Thymus (tissue), 11 donors: ENCODE results near the gene MAN2C1. TPM values are rescaled to one million over a fixed set of nuclear protein-coding genes. Genes with fewer than 3 reads are reported as not detected.

Source experiments
- DNase-seq, 9 donors: peaks; one replicate each; pipeline ENCODE4 v3.0.0-alpha.2; 2013; ENCODE audit warnings: low spot score in 9 of 9, low read depth in 6 of 9, missing footprints in 1 of 9
- H3K27ac ChIP-seq, 2 donors: one replicate each; pipeline ENCODE4 v1.5.1; 2013; ENCODE audit warnings: control low read depth in 1 of 2, low read depth in 1 of 2, low read length in 1 of 2, mild to moderate bottlenecking in 1 of 2, moderate library complexity in 1 of 2
- H3K27me3 ChIP-seq, 2 donors: one replicate each; pipeline ENCODE4 v1.5.1; 2013; ENCODE audit warnings: low read length in 1 of 2; ENCODE audit not compliant: control insufficient read depth in 2 of 2, insufficient read depth in 1 of 2
- H3K36me3 ChIP-seq, 2 donors: one replicate each; pipeline ENCODE4 v1.5.1; 2013; ENCODE audit warnings: low read length in 1 of 2, mild to moderate bottlenecking in 1 of 2, moderate library complexity in 1 of 2; ENCODE audit not compliant: control insufficient read depth in 2 of 2, insufficient read depth in 2 of 2
- H3K4me1 ChIP-seq, 2 donors: one replicate each; pipeline ENCODE4 v1.5.1; 2013; ENCODE audit warnings: low read length in 2 of 2; ENCODE audit not compliant: control insufficient read depth in 2 of 2, insufficient read depth in 2 of 2
- H3K4me3 ChIP-seq, 2 donors: one replicate each; pipeline ENCODE4 v1.5.1; 2013; ENCODE audit warnings: low read length in 2 of 2, control low read depth in 1 of 2, mild to moderate bottlenecking in 1 of 2
- H3K9me3 ChIP-seq, 2 donors: one replicate each; pipeline ENCODE4 v1.5.1; 2013; ENCODE audit warnings: low read length in 1 of 2, mild to moderate bottlenecking in 1 of 2; ENCODE audit not compliant: control insufficient read depth in 2 of 2, insufficient read depth in 1 of 2
- WGBS: extraction: QIAGEN DNeasy Blood & Tissue Kit; methylation state at CpG from one replicate; pipeline ENCODE4 v1.1.7; 2013; 5-methylcytosine and 5-hydroxymethylcytosine counted together
- polyA plus RNA-seq: library from polyadenylated mRNA; stranded (reverse); fragments of 200-250 nt; gene quantifications from one replicate; pipeline ENCODE4 v1.2.3, GENCODE V29; 2013
- total RNA-seq: library from RNA; stranded (reverse); fragments of 120-200 nt; gene quantifications from one replicate; pipeline ENCODE4 v1.2.4, GENCODE V29; 2013
- donor health status: healthy.

MAN2C1 gene
- total and polyA plus RNA-seq, 2 donors: 64.3 to 280 TPM

DNA sequence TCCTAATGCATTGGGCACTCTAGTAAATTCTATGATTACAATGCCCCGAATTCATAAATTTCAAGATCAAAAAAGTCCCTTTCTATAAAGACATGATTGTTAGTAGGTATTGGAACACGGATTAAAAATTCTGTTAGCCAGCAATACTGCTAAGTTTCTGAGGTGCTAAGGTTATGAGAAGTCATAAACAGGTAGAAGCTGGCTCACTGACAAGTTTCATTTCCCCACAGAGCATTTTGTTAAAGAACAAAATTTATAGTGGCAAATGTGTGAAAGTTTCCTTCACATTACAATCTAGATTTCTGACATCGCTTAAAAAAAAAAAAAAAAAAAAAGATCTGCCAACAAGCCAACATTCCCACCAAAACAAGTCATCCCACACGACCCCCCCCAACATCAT is 12.4 kb upstream of the MAN2C1 start:
- Histone ChIP-seq H3K4me3 (no peak overlapping the region), H3K9me3 (no peaks in the 10 kb centered on the region), H3K4me1 (no peaks in the 10 kb centered on the region), H3K36me3 (peaks cover 60 to 67% of the 10 kb centered on the region in 2 donors), H3K27ac (no peak overlapping the region), H3K27me3 (no peaks in the 10 kb centered on the region)
- WGBS: 96% methylated on average over 4 of the region's 4 CpGs
- no peak for DNase-seq

DNA sequence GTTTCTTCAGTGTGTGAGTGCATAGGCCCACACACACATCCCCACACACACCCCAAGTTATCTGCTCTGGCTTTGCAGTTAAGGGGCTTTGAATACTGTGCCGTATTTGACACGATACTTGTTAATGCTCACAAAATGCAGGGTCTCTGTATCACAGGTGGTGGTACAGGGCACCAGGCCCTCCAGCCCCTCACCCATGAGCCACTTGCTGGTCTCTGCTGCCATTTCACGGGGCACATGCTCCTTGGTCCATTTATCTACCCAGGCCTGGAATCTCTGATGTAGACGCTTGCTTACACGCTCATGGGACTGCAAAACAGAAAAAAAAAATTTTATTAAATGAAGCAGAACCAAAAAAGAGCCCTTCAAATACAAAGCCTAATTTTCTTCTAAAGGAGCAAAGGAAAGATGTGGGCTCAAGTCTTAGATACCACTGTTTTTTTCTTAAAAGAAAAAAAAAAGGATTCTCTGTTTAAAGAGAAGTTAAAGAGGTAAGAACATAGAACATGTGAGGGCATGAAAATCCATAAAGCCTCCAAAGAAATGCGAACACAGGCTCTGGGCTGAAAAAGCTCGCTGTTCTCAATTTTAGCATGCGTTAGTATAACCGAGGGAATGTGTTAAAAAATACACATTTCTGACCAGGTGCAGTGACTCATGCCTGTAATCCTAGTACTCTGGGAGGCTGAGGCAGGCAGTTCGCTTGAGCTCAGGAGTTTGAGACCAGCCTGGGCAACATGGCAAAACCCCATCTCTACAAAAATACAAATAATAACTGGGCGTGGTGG is 3.7 kb upstream of the MAN2C1 start:
- DNase-seq: no peak
- H3K27ac ChIP-seq: no peak overlapping the region

GRCh38 chr15:75371486-75371885 is 3.1 kb upstream of the MAN2C1 start:
- Histone ChIP-seq H3K27ac (no peak overlapping the region), H3K36me3 (peaks cover 53 to 62% of the 10 kb centered on the region in 2 donors), H3K9me3 (no peaks in the 10 kb centered on the region), H3K27me3 (no peaks in the 10 kb centered on the region), H3K4me3 (no peak overlapping the region), H3K4me1 (peaks cover 0 to 14% of the 10 kb centered on the region in 2 donors)
- 98% methylated on average over 1 of the region's 1 CpG for WGBS
- DNase-seq: no peak

More for the DNA sequence above, 3.7 kb upstream of the MAN2C1 start:
- H3K9me3 ChIP-seq: no peaks in the 10 kb centered on the region
- no peaks in the 10 kb centered on the region for H3K27me3 ChIP-seq
- over 99% methylated on average over 11 of the region's 11 CpGs for WGBS
- H3K4me1 ChIP-seq: peaks cover 0 to 14% of the 10 kb centered on the region in 2 donors
- H3K4me3 ChIP-seq: no peak overlapping the region
- H3K36me3 ChIP-seq: peaks cover 54 to 63% of the 10 kb centered on the region in 2 donors

DNA sequence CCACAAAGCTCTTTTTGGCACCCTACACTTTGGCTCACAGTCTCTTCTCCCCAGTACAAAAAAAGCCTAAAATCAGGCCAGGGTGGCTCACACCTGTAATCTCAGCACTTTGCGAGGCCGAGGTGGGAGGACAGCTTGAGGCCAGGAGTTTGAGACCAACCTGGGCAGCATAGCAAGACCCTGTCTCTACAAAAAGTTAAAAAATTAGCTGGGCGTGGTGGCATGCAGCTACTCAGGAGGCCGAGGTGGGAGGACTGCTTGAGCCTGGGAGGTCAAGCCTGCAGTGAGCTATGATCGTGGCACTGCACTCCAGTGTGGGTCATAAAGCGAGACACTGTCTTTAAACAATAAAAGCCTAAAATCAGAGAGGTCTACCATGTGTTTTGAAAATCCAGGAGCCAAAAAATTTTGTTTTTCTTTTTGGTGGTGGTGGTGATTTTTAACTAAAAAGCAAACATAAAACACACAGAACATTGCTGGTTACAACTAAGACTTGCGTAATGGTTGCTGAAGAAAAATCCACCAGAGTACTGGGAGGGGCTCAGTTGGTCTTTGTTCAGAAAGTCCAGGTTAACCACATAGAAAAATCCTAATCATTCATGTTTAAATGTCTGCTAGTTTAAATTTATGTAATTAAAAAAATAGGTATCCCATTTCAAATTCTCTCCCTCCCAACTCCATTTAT is 1.6 kb upstream of the MAN2C1 start:
- no peak overlapping the region for H3K27ac ChIP-seq
- H3K36me3 ChIP-seq: peaks cover 48 to 60% of the 10 kb centered on the region in 2 donors
- DNase-seq: no peak
- peaks cover 0 to 14% of the 10 kb centered on the region in 2 donors for H3K4me1 ChIP-seq
- no peak overlapping the region for H3K4me3 ChIP-seq
- no peaks in the 10 kb centered on the region for H3K9me3 ChIP-seq
- no peaks in the 10 kb centered on the region for H3K27me3 ChIP-seq
- WGBS: 98% methylated on average over 7 of the region's 7 CpGs

- H3K4me1 ChIP-seq: peaks cover 0 to 14% of the 10 kb centered on the region in 2 donors
- H3K36me3 ChIP-seq: peaks cover 47 to 60% of the 10 kb centered on the region in 2 donors
- H3K27me3 ChIP-seq: no peaks in the 10 kb centered on the region
- DNase-seq: no peak
- peak overlapping the region; percentile 83 to 85 for H3K4me3 ChIP-seq
- WGBS: 10% methylated on average over 23 of the region's 23 CpGs
- H3K27ac ChIP-seq: peak overlapping the region; percentile 96 to 97
- H3K9me3 ChIP-seq: no peaks in the 10 kb centered on the region
Measured at GRCh38 chr15:75368689-75369239, 357 bp upstream of the MAN2C1 start.

DNA sequence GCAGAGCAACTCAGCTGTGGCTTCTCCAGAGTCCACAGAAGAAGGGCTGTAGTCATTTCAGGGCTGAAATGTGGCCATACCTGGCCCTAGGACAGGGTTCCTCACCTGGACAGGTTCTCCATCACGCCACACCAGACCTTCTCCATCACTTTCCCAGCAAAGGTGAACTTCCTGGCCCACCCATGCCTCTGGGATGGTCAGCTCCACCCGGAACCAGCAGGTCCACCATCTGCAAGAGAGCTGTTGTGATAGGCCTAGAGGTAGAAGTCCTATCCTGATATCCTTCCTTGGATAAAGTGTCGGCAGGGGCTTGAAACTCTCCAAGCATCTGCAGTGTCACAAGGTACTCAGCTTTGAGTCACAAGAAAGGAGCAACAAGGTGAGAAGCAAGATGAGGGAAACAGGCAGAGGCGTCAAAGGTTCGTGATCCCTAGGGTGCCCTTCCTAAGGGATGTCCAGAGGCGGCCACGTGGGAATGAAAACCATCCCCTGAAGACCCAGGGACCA is 948 bp downstream of the MAN2C1 start:
- Histone ChIP-seq H3K27me3 (no peaks in the 10 kb centered on the region), H3K4me1 (peaks cover 0 to 14% of the 10 kb centered on the region in 2 donors), H3K36me3 (peaks cover 39 to 51% of the 10 kb centered on the region in 2 donors), H3K27ac (peak overlapping the region; percentile 96 to 97), H3K4me3 (peak overlapping the region; percentile 83 to 85), H3K9me3 (no peaks in the 10 kb centered on the region)
- 60% methylated on average over 7 of the region's 7 CpGs for WGBS
- no peak for DNase-seq

DNA sequence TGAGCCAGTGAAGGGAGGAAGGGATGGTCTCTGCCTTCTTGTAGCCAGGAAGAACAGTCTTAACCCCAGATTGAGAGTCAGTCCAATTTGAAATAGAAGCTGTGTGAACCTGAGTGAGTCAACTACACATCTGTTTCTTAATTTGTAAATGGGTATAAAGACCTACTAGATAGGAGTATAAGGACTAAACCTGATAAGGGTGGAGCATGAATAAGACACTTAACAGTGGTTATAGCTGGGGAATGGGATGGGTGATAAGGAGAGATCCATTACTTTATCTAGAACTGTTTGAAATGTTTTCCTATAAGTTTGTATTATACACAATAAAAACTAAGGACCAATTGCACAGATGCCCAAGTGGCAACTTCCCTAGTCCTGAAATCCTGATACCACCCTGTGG is 1.4 kb downstream of the MAN2C1 start:
- no peak overlapping the region for H3K27ac ChIP-seq
- no peaks in the 10 kb centered on the region for H3K27me3 ChIP-seq
- no peaks in the 10 kb centered on the region for H3K9me3 ChIP-seq
- no peak overlapping the region for H3K4me3 ChIP-seq
- no peak for DNase-seq
- H3K4me1 ChIP-seq: peaks cover 0 to 14% of the 10 kb centered on the region in 2 donors
- H3K36me3 ChIP-seq: peaks cover 41 to 50% of the 10 kb centered on the region in 2 donors

GRCh38 chr15:75366163-75366562 is 2.2 kb downstream of the MAN2C1 start:
- no peak for DNase-seq
- H3K36me3 ChIP-seq: peaks cover 41 to 45% of the 10 kb centered on the region in 2 donors
- H3K4me3 ChIP-seq: no peak overlapping the region
- no peaks in the 10 kb centered on the region for H3K27me3 ChIP-seq
- 98% methylated on average over 3 of the region's 3 CpGs for WGBS
- no peaks in the 10 kb centered on the region for H3K9me3 ChIP-seq
- no peak overlapping the region for H3K27ac ChIP-seq
- peaks cover 0 to 14% of the 10 kb centered on the region in 2 donors for H3K4me1 ChIP-seq

- H3K27me3 ChIP-seq: no peaks in the 10 kb centered on the region
- WGBS: 97% methylated on average over 6 of the region's 6 CpGs
- DNase-seq: no peak
- H3K9me3 ChIP-seq: no peaks in the 10 kb centered on the region
- peaks cover 0 to 14% of the 10 kb centered on the region in 2 donors for H3K4me1 ChIP-seq
- peaks cover 49% of the 10 kb centered on the region in 2 donors for H3K36me3 ChIP-seq
- H3K27ac ChIP-seq: no peak overlapping the region
- no peak overlapping the region for H3K4me3 ChIP-seq
Measured at GRCh38 chr15:75364881-75365280, 3.5 kb downstream of the MAN2C1 start.
